K562 (cell line): ENCODE data around the gene APOB. TPM values are rescaled to one million over a fixed set of nuclear protein-coding genes. Genes with fewer than 3 reads are reported as not detected.

Experiments
- ATAC-seq: fragments of 200-7000 bp; cut with Tn5 transposase; 3 replicates; pipeline ENCODE4 v1.9.1; 2020; ENCODE audit warnings: moderate library complexity
- BruUV-seq: library from RNA; stranded (reverse); fragments of 400-500 nt; replicated peaks from 2 replicates; lab custom pipeline; 2021; lab: Mats Ljungman, UMichigan
- CTCF ChIA-PET: fragments of 300-600 bp; formaldehyde crosslinking; extraction: SDS; loops from one replicate; lab custom pipeline; 2021; ENCODE audit warnings: low intra/inter-chr PET ratio; lab: Yijun Ruan, JAX
- POLR2A ChIA-PET: fragments of 300-600, 350-650 bp; sonication (Branson Sonifier 250); formaldehyde crosslinking; extraction: SDS; loops from one replicate; lab custom pipeline; 2021; ENCODE audit warnings: antibody characterized with exemption, inconsistent platforms; lab: Yijun Ruan, JAX
- DNase-seq, 4 experiments: peaks; one replicate each; pipeline versions ENCODE4 v3.0.0 to v3.0.0-alpha.2; 2011 to 2018; ENCODE audit warnings: low spot score in 3 of 4, mixed read lengths in 3 of 4; ENCODE audit errors: extremely low read depth in 1 of 4
- FAIRE-seq: peaks from 2 replicates; lab custom pipeline; 2011; peaks lifted over from hg19 to GRCh38; lab: Jason Lieb, UNC
- H2AFZ ChIP-seq: 2 replicates; pipeline ENCODE4 v1.6.0; 2011; ENCODE audit warnings: low read depth, low read length, control low read depth, inconsistent platforms
- H3K27ac ChIP-seq: fragments of 200-600 bp; 3 replicates; pipeline ENCODE4 v1.8.0; 2011; ENCODE audit warnings: low read depth, mild to moderate bottlenecking, control low read depth, inconsistent platforms, low read length, moderate library complexity, mixed read lengths; ENCODE audit errors: extremely low read depth
- H3K27me3 ChIP-seq, 2 experiments: fragments of 300-600 bp in 1 of 2; 2 replicates in 1 of 2; 3 replicates in 1 of 2; pipeline versions ENCODE4 v1.6.0 to v1.8.0; 2011; ENCODE audit warnings: inconsistent platforms in 2 of 2, low read length in 2 of 2, mild to moderate bottlenecking in 1 of 2, mixed read lengths in 1 of 2, moderate library complexity in 1 of 2; ENCODE audit not compliant: control insufficient read depth in 2 of 2, insufficient read depth in 2 of 2
- H3K36me3 ChIP-seq: fragments of 300-600 bp; 3 replicates; pipeline ENCODE4 v1.8.0; 2011; ENCODE audit warnings: mild to moderate bottlenecking, low read length, inconsistent platforms; ENCODE audit not compliant: control insufficient read depth, insufficient read depth
- H3K4me1 ChIP-seq, 2 experiments: fragments of 200-600 bp in 1 of 2; replicated peaks in 1 of 2; 2 replicates in 1 of 2; 3 replicates in 1 of 2; pipeline versions ENCODE4 v1.5.1 to v1.8.0; 2011; ENCODE audit warnings: inconsistent platforms in 2 of 2, low read length in 2 of 2, mild to moderate bottlenecking in 1 of 2, mixed read lengths in 1 of 2, moderate library complexity in 1 of 2; ENCODE audit not compliant: control insufficient read depth in 2 of 2, insufficient read depth in 2 of 2
- H3K4me2 ChIP-seq: 2 replicates; pipeline ENCODE4 v1.6.1; 2011; ENCODE audit warnings: low read length, control low read depth, inconsistent platforms, mixed read lengths; ENCODE audit not compliant: insufficient read depth
- H3K4me3 ChIP-seq: fragments of 200-600 bp; sonication (generic), shearing (Covaris generic); 2 replicates; pipeline ENCODE4 v1.5.1; 2016; ENCODE audit warnings: control low read depth, inconsistent platforms
- H3K79me2 ChIP-seq: fragments of 200-600 bp; 3 replicates; pipeline ENCODE4 v1.8.0; 2011; ENCODE audit warnings: low read length, inconsistent platforms; ENCODE audit not compliant: control insufficient read depth, insufficient read depth
- H3K9ac ChIP-seq, 2 experiments: 2 replicates each; pipeline versions ENCODE4 v1.6.0 to v1.6.1; 2011; ENCODE audit warnings: low read depth in 2 of 2, low read length in 2 of 2, control low read depth in 1 of 2, inconsistent platforms in 1 of 2, mild to moderate bottlenecking in 1 of 2, mixed read lengths in 1 of 2; ENCODE audit not compliant: insufficient read depth in 1 of 2
- H3K9me1 ChIP-seq: one replicate; pipeline ENCODE4 v1.6.0; 2011; ENCODE audit warnings: inconsistent platforms, mild to moderate bottlenecking, low read length, moderate library complexity; ENCODE audit not compliant: control insufficient read depth, insufficient read depth
- H3K9me3 ChIP-seq: replicated peaks from 2 replicates; pipeline ENCODE4 v1.5.1; 2011; ENCODE audit warnings: low read depth, low read length, inconsistent platforms; ENCODE audit not compliant: control insufficient read depth, insufficient read depth
- H4K20me1 ChIP-seq: replicated peaks from 2 replicates; pipeline ENCODE4 v1.6.1; 2011; ENCODE audit warnings: low read length, inconsistent platforms, mixed read lengths; ENCODE audit not compliant: control insufficient read depth, insufficient read depth
- ADNP ChIP-seq: fragments of 200-800 bp; sonication (Bioruptor generic); IDR thresholded peaks from 2 replicates; pipeline ENCODE4 v1.6.1; 2016; ENCODE audit warnings: missing genetic modification characterization, missing compliant biosample characterization
- CXXC5 ChIP-seq: fragments of 250-450 bp; sonication (Bioruptor Pico); IDR thresholded peaks from 2 replicates; pipeline ENCODE4 v1.8.0; 2022; ENCODE audit warnings: inconsistent platforms, mild to moderate bottlenecking, moderate library complexity
- DPF2 ChIP-seq: fragments of 450-650 bp; IDR thresholded peaks from 2 replicates; pipeline ENCODE4 v1.6.1; 2016
- GABPA ChIP-seq: fragments of 200-800 bp; sonication (Bioruptor generic); conservative IDR thresholded peaks from 2 replicates; pipeline ENCODE4 v1.6.1; 2016; ENCODE audit warnings: low read depth, missing genetic modification characterization, missing compliant biosample characterization
- IFI16 ChIP-seq: fragments of 250-450 bp; sonication (Bioruptor Pico); IDR thresholded peaks from 2 replicates; pipeline ENCODE4 v2.1.2; 2022; ENCODE audit warnings: mild to moderate bottlenecking, inconsistent platforms
- MAFK ChIP-seq: IDR thresholded peaks from 2 replicates; pipeline ENCODE4 v1.6.1; 2011; ENCODE audit warnings: low read length, improper control_type of control experiment
- MECOM ChIP-seq: fragments of 250-450 bp; sonication (Bioruptor Pico); IDR thresholded peaks from 2 replicates; pipeline ENCODE4 v1.8.0; 2022; ENCODE audit warnings: inconsistent platforms
- PTRF ChIP-seq: fragments of 450-650 bp; IDR thresholded peaks from 2 replicates; pipeline ENCODE4 v1.6.1; 2016; ENCODE audit warnings: mild to moderate bottlenecking, missing genetic modification characterization, missing compliant biosample characterization
- RBM14 ChIP-seq: fragments of 200-400 bp; formaldehyde crosslinking; IDR thresholded peaks from 2 replicates; pipeline ENCODE4 v1.6.1; 2018; ENCODE audit warnings: low read depth, mild to moderate bottlenecking, low read length, moderate library complexity, borderline replicate concordance; ENCODE audit not compliant: insufficient read depth
- SRSF7 ChIP-seq: fragments of 200-400 bp; formaldehyde crosslinking; optimal IDR thresholded peaks from 2 replicates; pipeline ENCODE3; 2017; ENCODE audit warnings: mild to moderate bottlenecking, low read depth, low read length
- YBX1 ChIP-seq: fragments of 450-650 bp; IDR thresholded peaks from 2 replicates; pipeline ENCODE4 v1.7.1; 2016; ENCODE audit warnings: mild to moderate bottlenecking
- ZNF253 ChIP-seq: fragments of 250-450 bp; sonication (Bioruptor Pico); conservative IDR thresholded peaks from 2 replicates; pipeline ENCODE4 v1.6.1; 2021; ENCODE audit warnings: mild to moderate bottlenecking
- WGBS: fragments of 100-300 bp; shearing (Covaris generic); methylation state at CpG from one replicate; pipeline ENCODE4 v1.1.6; 2016; ENCODE audit warnings: low coverage, mixed read lengths; ENCODE audit not compliant: insufficient coverage; ENCODE audit errors: missing lambda C conversion rate; 5-methylcytosine and 5-hydroxymethylcytosine counted together
- in situ Hi-C: fragments of 300-500 bp; cut with MboI; formaldehyde crosslinking; loops from 4 replicates; pipeline ENCODE4 v1.15.0; 2018; ENCODE audit warnings: inconsistent platforms, mixed read lengths
- intact Hi-C: fragments of 100-400 bp; cut with micrococcal nuclease; formaldehyde crosslinking; loops from 2 replicates; pipeline ENCODE4 v1.14.2; 2022
- polyA plus RNA-seq, 8 experiments: library from polyadenylated mRNA; depleted of rRNA in 4 of 8; stranded (reverse) in 5 of 8; unstranded in 3 of 8; fragments of >200 nt; fragmentation: Nextera tagmentation in 2 of 8; fragmentation: Illumina TruSeq in 1 of 8; extraction: Ambion mirVana in 2 of 8; extraction: Trizol in 1 of 8; gene quantifications; 2 replicates each; pipeline versions ENCODE4 v1.2.1 to v1.2.3, GENCODE V29; 2011 to 2014; ENCODE audit warnings: inconsistent platforms in 1 of 8, missing spikeins in 1 of 8
- total RNA-seq, 7 experiments: library from RNA; depleted of rRNA in 6 of 7; stranded (reverse); fragments of >200 nt in 6 of 7; fragmentation: Illumina TruSeq in 2 of 7; extraction: Trizol in 2 of 7; gene quantifications; 2 replicates each; pipeline versions ENCODE4 v1.2.1 to v1.2.3, GENCODE V29; 2011 to 2021; ENCODE audit warnings: low replicate concordance in 1 of 7
- TF ChIP-seq, protein P1 (sequence below): fragments of 250-450 bp; sonication (Bioruptor Pico); IDR thresholded peaks from 2 replicates; pipeline ENCODE4 v1.8.0; 2022; ENCODE audit warnings: inconsistent platforms, mild to moderate bottlenecking, moderate library complexity, borderline replicate concordance
- TF ChIP-seq, protein P2 (sequence below): sonication (generic); formaldehyde crosslinking; IDR thresholded peaks from 2 replicates; pipeline ENCODE4 v1.8.0; 2022; ENCODE audit warnings: mild to moderate bottlenecking, missing genetic modification reagents

Gene APOB
- total and polyA plus RNA-seq, 9 of the 15 experiments (the other 6 are each of a cell fraction or from before 2014, with no cell fraction given): 0.73 TPM; not detected in 8

DNA sequence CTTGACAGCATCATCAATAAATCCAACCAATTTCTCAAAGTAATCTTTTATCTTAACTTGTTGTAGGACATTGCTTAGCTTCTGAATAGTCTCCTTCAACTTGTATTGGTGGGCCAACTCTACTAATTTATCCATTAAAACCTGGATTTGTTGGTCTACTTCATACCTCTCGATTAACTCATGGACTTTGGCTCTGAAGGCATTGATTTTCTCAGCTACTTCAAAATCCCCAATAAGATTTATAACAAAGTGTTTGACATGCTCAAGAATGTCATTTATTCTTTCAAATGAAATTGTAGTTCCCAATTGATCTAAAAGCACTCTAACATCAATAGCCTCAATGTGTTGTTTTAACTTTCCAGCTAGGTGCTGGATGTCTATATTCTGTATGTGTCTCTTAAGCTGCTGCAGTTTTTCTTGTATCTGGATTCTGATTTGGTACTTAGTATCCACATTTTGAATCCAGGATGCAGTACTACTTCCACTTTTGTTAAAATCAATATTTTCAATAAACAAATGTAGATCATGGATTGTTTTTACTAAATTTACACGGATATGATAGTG lies 34.1 kb downstream of the APOB start:
- Histone ChIP-seq H3K36me3 (no peaks in the 10 kb centered on the region), H4K20me1 (no peaks in the 10 kb centered on the region), H3K9me1 (no peaks in the 10 kb centered on the region), H3K4me1 (no peaks in the 10 kb centered on the region), H3K27ac (no peak overlapping the region), H3K4me3 (no peak overlapping the region), H3K27me3 (no peaks in the 10 kb centered on the region; a peak in 1 of 5 replicates), H3K9ac (no peak overlapping the region), H3K79me2 (no peaks in the 10 kb centered on the region), H2AFZ (no peak overlapping the region), H3K4me2 (no peak overlapping the region), H3K9me3 (no peaks in the 10 kb centered on the region)
- TF ChIP-seq MECOM (CRISPR knock-in tag): no peak
- no peak for TF ChIP-seq DPF2
- no peak for TF ChIP-seq MAFK
- TF ChIP-seq PTRF (tag): no peak
- DNase-seq (no peak), ATAC-seq (no peak), FAIRE-seq (peak; percentile 44)
- WGBS: 0% methylated on average over 2 of the region's 2 CpGs
- ChIA-PET POLR2A (no interaction called here), CTCF (no interaction called here)
- intact Hi-C loops: no loop called here
- in situ Hi-C loops: no loop called here
- no TSS peak for BruUV-seq

GRCh38 chr2:21008790-21009661 lies 34.8 kb downstream of the APOB start:
- Histone ChIP-seq H2AFZ (no peak overlapping the region), H3K4me2 (no peak overlapping the region), H3K4me3 (no peak overlapping the region), H3K9me1 (no peaks in the 10 kb centered on the region), H3K9ac (no peak overlapping the region), H3K27me3 (no peaks in the 10 kb centered on the region; a peak in 1 of 5 replicates), H3K4me1 (no peaks in the 10 kb centered on the region), H3K36me3 (no peaks in the 10 kb centered on the region), H4K20me1 (no peaks in the 10 kb centered on the region), H3K27ac (no peak overlapping the region), H3K79me2 (no peaks in the 10 kb centered on the region), H3K9me3 (no peaks in the 10 kb centered on the region)
- ChIA-PET POLR2A (no interaction called here), CTCF (no interaction called here)
- in situ Hi-C loops: no loop called here
- ATAC-seq: no peak
- intact Hi-C loops: no loop called here
- WGBS: 0% methylated on average over 7 of the region's 7 CpGs
- DNase-seq: no peak
- no TSS peak for BruUV-seq
- FAIRE-seq: peak; percentile 23
- TF ChIP-seq YBX1 (no peak), RBM14 (no peak), CXXC5 (CRISPR knock-in tag) (no peak), ZNF253 (CRISPR knock-in tag) (no peak), SRSF7 (no peak), ADNP (tag) (no peak), GABPA (no peak), IFI16 (no peak)
- TF ChIP-seq, protein P1, sequence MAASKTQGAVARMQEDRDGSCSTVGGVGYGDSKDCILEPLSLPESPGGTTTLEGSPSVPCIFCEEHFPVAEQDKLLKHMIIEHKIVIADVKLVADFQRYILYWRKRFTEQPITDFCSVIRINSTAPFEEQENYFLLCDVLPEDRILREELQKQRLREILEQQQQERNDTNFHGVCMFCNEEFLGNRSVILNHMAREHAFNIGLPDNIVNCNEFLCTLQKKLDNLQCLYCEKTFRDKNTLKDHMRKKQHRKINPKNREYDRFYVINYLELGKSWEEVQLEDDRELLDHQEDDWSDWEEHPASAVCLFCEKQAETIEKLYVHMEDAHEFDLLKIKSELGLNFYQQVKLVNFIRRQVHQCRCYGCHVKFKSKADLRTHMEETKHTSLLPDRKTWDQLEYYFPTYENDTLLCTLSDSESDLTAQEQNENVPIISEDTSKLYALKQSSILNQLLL (CRISPR knock-in tag): no peak
- TF ChIP-seq, protein P2, sequence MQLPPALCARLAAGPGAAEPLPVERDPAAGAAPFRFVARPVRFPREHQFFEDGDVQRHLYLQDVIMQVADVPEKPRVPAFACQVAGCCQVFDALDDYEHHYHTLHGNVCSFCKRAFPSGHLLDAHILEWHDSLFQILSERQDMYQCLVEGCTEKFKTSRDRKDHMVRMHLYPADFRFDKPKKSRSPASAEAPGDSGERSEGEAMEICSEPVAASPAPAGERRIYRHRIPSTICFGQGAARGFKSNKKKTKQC (CRISPR knock-in tag): no peak
